H9 (cell line): ENCODE measurements around the gene ATG2B. TPM values are rescaled to one million over a fixed set of nuclear protein-coding genes. Genes with fewer than 3 reads are reported as not detected.

Source experiments
- DNase-seq: peaks from one replicate; pipeline ENCODE4 v3.0.0-alpha.2; 2017
- H2AFZ ChIP-seq: one replicate; pipeline ENCODE4 v1.6.1; 2013; ENCODE audit warnings: mild to moderate bottlenecking, low read length, control low read depth, moderate library complexity
- H2AK5ac ChIP-seq: 2 replicates; pipeline ENCODE4 v1.6.1; 2013; ENCODE audit warnings: low read length, control low read depth, mixed read lengths; ENCODE audit not compliant: insufficient read length
- H2BK120ac ChIP-seq: one replicate; pipeline ENCODE4 v1.6.1; 2013; ENCODE audit warnings: low read depth, mild to moderate bottlenecking, low read length, control low read depth, inconsistent platforms; ENCODE audit not compliant: poor library complexity, severe bottlenecking
- H2BK12ac ChIP-seq: 2 replicates; pipeline ENCODE4 v1.6.1; 2013; ENCODE audit warnings: low read length, control low read depth, mixed read lengths, low read depth; ENCODE audit not compliant: insufficient read length
- H2BK15ac ChIP-seq: 2 replicates; pipeline ENCODE4 v1.6.1; 2013; ENCODE audit warnings: low read depth, low read length, control low read depth
- H2BK20ac ChIP-seq: one replicate; pipeline ENCODE4 v1.6.1; 2013; ENCODE audit warnings: low read depth, mild to moderate bottlenecking, low read length, control low read depth, inconsistent platforms; ENCODE audit not compliant: poor library complexity, severe bottlenecking
- H2BK5ac ChIP-seq: 2 replicates; pipeline ENCODE4 v1.6.1; 2013; ENCODE audit warnings: low read length, control low read depth, mixed read lengths; ENCODE audit not compliant: insufficient read length
- H3K14ac ChIP-seq: 2 replicates; pipeline ENCODE4 v1.6.1; 2013; ENCODE audit warnings: low read length, control low read depth; ENCODE audit not compliant: insufficient read depth
- H3K18ac ChIP-seq: 2 replicates; pipeline ENCODE4 v1.6.1; 2013; ENCODE audit warnings: low read depth, mild to moderate bottlenecking, mixed read lengths, low read length, control low read depth; ENCODE audit not compliant: insufficient read length
- H3K23ac ChIP-seq: 2 replicates; pipeline ENCODE4 v1.6.1; 2013; ENCODE audit warnings: low read length, control low read depth, mixed read lengths, low read depth; ENCODE audit not compliant: insufficient read length
- H3K23me2 ChIP-seq: 2 replicates; pipeline ENCODE4 v1.6.1; 2013; ENCODE audit warnings: low read depth, mild to moderate bottlenecking, mixed read lengths, low read length, control low read depth; ENCODE audit not compliant: insufficient read length, poor library complexity, severe bottlenecking
- H3K27ac ChIP-seq: 2 replicates; pipeline ENCODE4 v1.5.1; 2013; ENCODE audit warnings: low read length, control low read depth, mixed read lengths, low read depth; ENCODE audit not compliant: insufficient read length
- H3K27me3 ChIP-seq: 2 replicates; pipeline ENCODE4 v1.6.1; 2013; ENCODE audit warnings: low read length, control low read depth, inconsistent platforms; ENCODE audit not compliant: insufficient read depth
- H3K4ac ChIP-seq: 2 replicates; pipeline ENCODE4 v1.6.1; 2013; ENCODE audit warnings: low read depth, mild to moderate bottlenecking, control low read depth, inconsistent platforms, low read length, moderate library complexity
- H3K4me1 ChIP-seq: 2 replicates; pipeline ENCODE4 v1.6.1; 2013; ENCODE audit warnings: low read length, control low read depth, inconsistent platforms; ENCODE audit not compliant: insufficient read depth
- H3K4me2 ChIP-seq: 2 replicates; pipeline ENCODE4 v1.6.1; 2013; ENCODE audit warnings: low read length, control low read depth, mixed read lengths; ENCODE audit not compliant: insufficient read length, insufficient read depth
- H3K56ac ChIP-seq: 2 replicates; pipeline ENCODE4 v1.6.1; 2013; ENCODE audit warnings: low read depth, mild to moderate bottlenecking, mixed read lengths, low read length, control low read depth; ENCODE audit not compliant: insufficient read length
- H3K79me1 ChIP-seq: 2 replicates; pipeline ENCODE4 v1.6.1; 2013; ENCODE audit warnings: low read depth, mild to moderate bottlenecking, moderate library complexity, low read length, control low read depth, inconsistent platforms; ENCODE audit not compliant: insufficient read depth, poor library complexity, severe bottlenecking
- H3K79me2 ChIP-seq: 2 replicates; pipeline ENCODE4 v1.6.1; 2013; ENCODE audit warnings: low read length, control low read depth, inconsistent platforms; ENCODE audit not compliant: insufficient read depth
- H3K9ac ChIP-seq: 2 replicates; pipeline ENCODE4 v1.6.1; 2013; ENCODE audit warnings: low read length, control low read depth, mixed read lengths; ENCODE audit not compliant: insufficient read length; ENCODE audit errors: extremely low read depth
- H3K9me3 ChIP-seq: one replicate; pipeline ENCODE4 v1.6.1; 2013; ENCODE audit warnings: low read depth, low read length, inconsistent platforms; ENCODE audit not compliant: control insufficient read depth
- H3T11ph ChIP-seq: one replicate; pipeline ENCODE4 v1.6.1; 2013; ENCODE audit warnings: mild to moderate bottlenecking, low read length, control low read depth, inconsistent platforms
- H4K20me1 ChIP-seq: one replicate; pipeline ENCODE4 v1.6.1; 2013; ENCODE audit not compliant: control insufficient read depth, insufficient read length, insufficient read depth
- H4K5ac ChIP-seq: 2 replicates; pipeline ENCODE4 v1.6.1; 2013; ENCODE audit warnings: low read depth, mild to moderate bottlenecking, mixed read lengths, low read length, control low read depth; ENCODE audit not compliant: insufficient read length
- H4K8ac ChIP-seq: replicated peaks from 2 replicates; pipeline ENCODE4 v1.6.1; 2013; ENCODE audit warnings: low read length, control low read depth, mixed read lengths, low read depth; ENCODE audit not compliant: insufficient read length
- H4K91ac ChIP-seq: 2 replicates; pipeline ENCODE4 v1.6.1; 2013; ENCODE audit warnings: low read depth, mild to moderate bottlenecking, moderate library complexity, mixed read lengths, low read length, control low read depth; ENCODE audit not compliant: insufficient read length
- H3K27ac Mint-ChIP-seq, 3 experiments: 2 replicates in 2 of 3; 3 replicates in 1 of 3; pipeline ENCODE4 v1.8.0; 2020 to 2021; ENCODE audit warnings: mixed read lengths in 3 of 3, mild to moderate bottlenecking in 1 of 3, moderate library complexity in 1 of 3
- H3K27me3 Mint-ChIP-seq: 2 replicates; pipeline ENCODE4 v1.8.0; 2021; ENCODE audit warnings: low read depth, mild to moderate bottlenecking, moderate library complexity, mixed read lengths
- H3K36me3 Mint-ChIP-seq, 3 experiments: 2 replicates in 2 of 3; 3 replicates in 1 of 3; pipeline ENCODE4 v1.8.0; 2020 to 2021; ENCODE audit warnings: low read depth in 3 of 3, mixed read lengths in 3 of 3; ENCODE audit not compliant: insufficient read depth in 1 of 3
- H3K4me1 Mint-ChIP-seq, 2 experiments: 2 replicates each; pipeline ENCODE4 v1.8.0; 2020; ENCODE audit warnings: mixed read lengths in 2 of 2
- H3K4me3 Mint-ChIP-seq, 2 experiments: 2 replicates in 1 of 2; 3 replicates in 1 of 2; pipeline ENCODE4 v1.8.0; 2020 to 2021; ENCODE audit warnings: mild to moderate bottlenecking in 2 of 2, mixed read lengths in 2 of 2, moderate library complexity in 1 of 2
- H3K9me3 Mint-ChIP-seq, 2 experiments: 2 replicates in 1 of 2; 3 replicates in 1 of 2; pipeline ENCODE4 v1.8.0; 2020; ENCODE audit warnings: mild to moderate bottlenecking in 2 of 2, mixed read lengths in 2 of 2, moderate library complexity in 1 of 2
- CTCF ChIP-seq: fragments of 200-600 bp; sonication (generic); conservative IDR thresholded peaks from 3 replicates; pipeline ENCODE4 v1.8.0; 2021; ENCODE audit warnings: antibody characterized with exemption, mild to moderate bottlenecking
- WGBS: extraction: QIAGEN DNeasy Blood & Tissue Kit; methylation state at CpG from one replicate; pipeline ENCODE4 v1.1.7; 2013; ENCODE audit warnings: missing lambda C conversion rate, low lambda C conversion rate, mixed read lengths; ENCODE audit not compliant: insufficient read length; ENCODE audit errors: extremely low coverage; 5-methylcytosine and 5-hydroxymethylcytosine counted together
- total RNA-seq: library from RNA; stranded (reverse); gene quantifications from 2 replicates; pipeline ENCODE4 v1.2.1, GENCODE V29; 2021

Gene ATG2B
- total RNA-seq, 1 experiment from 2014 or later, result 12.6 TPM

GRCh38 chr14:96261772-96262655, 101.1 kb downstream of the ATG2B start:
- Histone ChIP-seq H3K18ac (no peak overlapping the region), H3K23ac (no peak overlapping the region), H3T11ph (no peak overlapping the region), H4K5ac (no peak overlapping the region), H3K9me3 (no peaks in the 10 kb centered on the region), H3K23me2 (no peaks in the 10 kb centered on the region), H4K20me1 (no peaks in the 10 kb centered on the region), H4K91ac (no peak overlapping the region), H3K79me1 (no peaks in the 10 kb centered on the region), H3K27me3 (no peaks in the 10 kb centered on the region), H2BK120ac (no peak overlapping the region), H3K4ac (no peak overlapping the region), H4K8ac (no peak overlapping the region), H2BK5ac (no peak overlapping the region), H2BK12ac (no peak overlapping the region), H3K4me2 (no peak overlapping the region), H3K4me1 (no peaks in the 10 kb centered on the region), H2BK15ac (no peak overlapping the region), H3K27ac (no peak overlapping the region), H3K14ac (no peak overlapping the region), H3K9ac (no peak overlapping the region), H3K56ac (no peak overlapping the region), H2BK20ac (no peak overlapping the region), H2AFZ (no peak overlapping the region), H3K79me2 (no peaks in the 10 kb centered on the region), H2AK5ac (no peak overlapping the region)
- Mint-ChIP-seq H3K4me3 (no peak overlapping the region), H3K4me1 (no peaks in the 10 kb centered on the region), H3K36me3 (no peaks in the 10 kb centered on the region; a peak in 1 of 7 replicates), H3K27me3 (peaks cover 1% of the 10 kb centered on the region), H3K27ac (no peak overlapping the region; a peak in 1 of 7 replicates), H3K9me3 (peaks cover 5 to 8% of the 10 kb centered on the region in 2 experiments; a peak in 4 of 5 replicates)
- WGBS, result no CpG with 5 or more reads among the region's 16 CpGs
- DNase-seq, result no peak
- peak; percentile 13; the same call in 1 of the 3 replicates for TF ChIP-seq CTCF
